Left renal cortex interstitium (tissue), 4 donors: ENCODE results near the gene ADCY10. TPM values are rescaled to one million over a fixed set of nuclear protein-coding genes. Genes with fewer than 3 reads are reported as not detected.
"Not testable (repeated sequence)": the region's sequence is repeated elsewhere in the genome, so short reads cannot be mapped to it uniquely, and the experiment has no call there.

Source experiments
- DNase-seq, 4 donors: peaks; one replicate each; pipeline ENCODE4 v3.0.0-alpha.2; 2013; ENCODE audit warnings: low read depth in 4 of 4, low spot score in 2 of 4, missing footprints in 1 of 4
- polyA plus RNA-seq, 4 donors: library from polyadenylated mRNA; unstranded; fragments of 120-200 nt; gene quantifications; one replicate each; pipeline ENCODE4 v1.2.1, GENCODE V29; 2013; ENCODE audit not compliant: insufficient read length in 4 of 4

Gene ADCY10
- polyA plus RNA-seq, 4 donors = 0.19 to 1.2 (median 0.61) TPM

DNA sequence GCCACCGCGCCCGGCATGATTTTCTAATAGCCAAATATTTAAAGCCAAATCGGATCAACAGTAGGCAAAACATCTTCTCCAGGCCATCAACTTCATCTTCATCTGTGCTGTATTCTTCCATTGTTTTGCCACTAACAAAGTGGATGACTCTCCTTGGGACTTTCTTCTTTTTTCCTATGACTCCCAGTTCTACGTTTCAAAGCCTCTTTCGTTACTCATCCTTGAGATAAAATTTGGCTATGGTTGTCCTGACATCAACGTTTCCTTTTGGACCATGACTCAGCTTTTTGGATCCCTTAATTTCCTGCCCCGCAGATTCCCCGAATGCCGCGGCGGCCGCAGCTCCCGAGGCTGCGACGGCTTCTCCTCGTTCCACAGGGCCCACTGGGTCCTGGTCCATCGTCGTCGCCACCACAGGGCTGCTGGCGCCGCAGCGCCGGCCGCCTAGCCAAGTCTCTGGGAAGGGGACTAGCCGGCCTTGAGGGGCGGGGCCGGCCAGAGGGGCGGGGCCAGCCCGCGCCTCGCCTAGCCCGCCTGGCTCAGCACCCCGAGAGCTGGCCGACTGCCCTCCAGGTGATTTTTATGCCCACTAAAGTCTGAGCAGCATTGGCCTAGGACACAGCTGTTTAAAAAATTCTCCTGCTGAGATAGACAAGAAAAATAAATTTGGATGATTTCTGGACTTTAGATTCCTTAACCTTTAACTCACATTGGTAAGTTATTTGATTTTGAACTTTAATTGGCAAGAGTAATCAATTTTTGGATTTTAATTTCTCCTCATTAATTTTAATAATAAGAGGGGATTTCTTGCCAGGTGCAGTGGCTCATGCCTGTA is 93.9 kb downstream of the ADCY10 start:
- peak in 1 of 4 donors; percentile 31 for DNase-seq

GRCh38 chr1:167815650-167816049 is 98.3 kb downstream of the ADCY10 start:
- DNase-seq = no peak

GRCh38 chr1:167812972-167813371 is 101.0 kb downstream of the ADCY10 start:
- no peak for DNase-seq

DNA sequence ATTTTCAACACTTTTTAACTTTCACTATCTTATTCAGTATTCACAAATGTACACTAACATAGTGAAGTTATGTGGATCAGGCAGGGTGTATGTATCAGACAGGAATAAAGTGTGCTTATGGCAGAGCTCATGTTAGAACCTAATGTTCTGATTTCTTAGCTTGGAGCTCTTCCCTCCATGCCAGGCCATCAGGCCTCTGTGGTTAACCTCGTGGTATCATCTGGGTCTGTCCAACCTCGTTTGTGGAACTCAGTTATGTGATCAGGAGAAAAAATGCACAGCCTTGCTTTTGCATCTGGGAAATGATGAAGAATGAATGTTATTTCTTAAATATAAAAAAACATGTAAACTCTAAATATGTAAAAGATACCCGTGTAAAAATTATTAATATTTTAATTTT is 105.2 kb downstream of the ADCY10 start:
- no peak for DNase-seq

DNA sequence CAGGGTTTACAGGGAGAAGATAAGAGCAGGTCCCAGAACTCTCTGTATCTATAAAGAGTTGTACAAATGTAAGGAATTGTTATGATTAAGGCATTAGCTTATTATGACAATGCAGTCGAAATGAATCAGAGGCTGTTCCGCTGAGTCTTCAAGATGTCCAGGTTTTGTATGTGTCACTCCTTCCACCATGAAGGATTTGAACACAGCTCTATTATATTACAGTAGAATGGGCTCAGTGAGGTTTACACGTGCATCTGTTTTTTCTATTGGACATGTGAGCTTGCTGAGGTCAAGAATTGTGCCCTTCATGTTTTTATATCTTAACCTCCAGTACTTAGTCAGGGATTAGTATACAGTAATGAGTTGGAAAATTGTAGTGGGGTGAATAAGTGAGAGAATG is 105.8 kb downstream of the ADCY10 start:
- DNase-seq = no peak

- not testable (repeated sequence) for DNase-seq
These were observed 107.3 kb downstream of the ADCY10 start for GRCh38 chr1:167806676-167807075.

DNA sequence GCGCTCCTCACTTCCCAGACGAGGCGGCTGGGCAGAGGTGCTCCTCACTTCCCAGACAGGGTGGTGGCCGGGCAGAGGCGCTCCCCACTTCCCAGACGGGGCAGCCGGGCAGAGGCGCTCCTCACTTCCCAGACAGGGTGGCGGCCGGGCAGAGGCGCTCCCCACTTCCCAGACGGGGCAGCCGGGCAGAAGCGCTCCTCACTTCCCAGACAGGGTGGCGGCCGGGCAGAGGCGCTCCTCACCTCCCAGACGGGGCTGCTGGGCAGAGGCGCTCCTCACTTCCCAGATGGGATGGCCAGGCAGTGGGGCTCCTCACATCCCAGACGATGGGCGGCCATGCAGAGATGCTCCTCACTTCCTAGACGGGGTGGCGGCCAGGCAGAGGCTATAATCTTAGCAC is 107.7 kb downstream of the ADCY10 start:
- DNase-seq = not testable (repeated sequence)

GRCh38 chr1:167805041-167805556 is 108.8 kb downstream of the ADCY10 start:
- no peak for DNase-seq

- peak in 3 of 4 donors; percentile 46 to 72 (median 56) for DNase-seq
These were observed 110.4 kb downstream of the ADCY10 start for GRCh38 chr1:167803358-167804207.

GRCh38 chr1:167802235-167802634 is 111.7 kb downstream of the ADCY10 start:
- no peak for DNase-seq

DNA sequence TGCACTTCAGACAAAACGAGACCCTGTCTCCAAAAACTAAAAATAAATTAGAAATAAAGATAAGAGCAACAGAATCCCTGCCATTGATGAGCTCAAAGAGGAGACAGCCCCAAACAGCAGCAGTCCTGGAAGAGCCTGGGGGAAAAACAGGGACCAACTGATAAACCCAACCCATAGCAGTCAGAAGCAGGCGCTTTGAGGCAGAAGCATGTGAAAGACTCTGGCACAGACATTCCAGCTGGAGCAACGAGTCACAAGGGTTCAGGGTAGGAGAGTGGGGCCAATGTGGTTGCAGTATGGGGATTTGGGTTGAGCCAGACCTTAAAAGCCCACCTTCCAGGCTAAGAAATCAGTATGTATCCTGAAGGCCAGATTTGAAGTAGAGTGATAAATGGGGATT is 113.7 kb downstream of the ADCY10 start:
- no peak for DNase-seq

DNA sequence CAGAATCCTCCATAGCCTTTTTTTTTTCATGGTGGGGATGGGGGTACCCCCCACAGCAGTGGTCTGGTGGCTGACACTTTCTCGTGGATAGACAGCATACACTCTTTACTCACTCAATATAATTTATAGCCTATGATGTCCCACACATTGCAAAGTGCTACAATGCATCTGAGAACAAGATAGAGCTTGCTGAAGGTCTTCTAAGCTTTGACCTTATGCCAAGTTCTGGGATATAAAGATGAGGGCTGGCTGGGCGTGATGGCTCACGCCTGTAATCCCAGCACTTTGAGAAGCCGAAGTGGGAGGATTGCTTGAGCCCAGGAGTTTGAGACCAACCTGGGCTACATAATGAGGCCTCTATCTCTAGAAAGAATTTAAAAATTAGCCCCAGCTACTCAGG is 114.2 kb downstream of the ADCY10 start:
- no peak for DNase-seq

- DNase-seq = no peak
These were observed 115.0 kb downstream of the ADCY10 start for GRCh38 chr1:167798952-167799351.

GRCh38 chr1:167797015-167797414 is 116.9 kb downstream of the ADCY10 start:
- DNase-seq = no peak

DNA sequence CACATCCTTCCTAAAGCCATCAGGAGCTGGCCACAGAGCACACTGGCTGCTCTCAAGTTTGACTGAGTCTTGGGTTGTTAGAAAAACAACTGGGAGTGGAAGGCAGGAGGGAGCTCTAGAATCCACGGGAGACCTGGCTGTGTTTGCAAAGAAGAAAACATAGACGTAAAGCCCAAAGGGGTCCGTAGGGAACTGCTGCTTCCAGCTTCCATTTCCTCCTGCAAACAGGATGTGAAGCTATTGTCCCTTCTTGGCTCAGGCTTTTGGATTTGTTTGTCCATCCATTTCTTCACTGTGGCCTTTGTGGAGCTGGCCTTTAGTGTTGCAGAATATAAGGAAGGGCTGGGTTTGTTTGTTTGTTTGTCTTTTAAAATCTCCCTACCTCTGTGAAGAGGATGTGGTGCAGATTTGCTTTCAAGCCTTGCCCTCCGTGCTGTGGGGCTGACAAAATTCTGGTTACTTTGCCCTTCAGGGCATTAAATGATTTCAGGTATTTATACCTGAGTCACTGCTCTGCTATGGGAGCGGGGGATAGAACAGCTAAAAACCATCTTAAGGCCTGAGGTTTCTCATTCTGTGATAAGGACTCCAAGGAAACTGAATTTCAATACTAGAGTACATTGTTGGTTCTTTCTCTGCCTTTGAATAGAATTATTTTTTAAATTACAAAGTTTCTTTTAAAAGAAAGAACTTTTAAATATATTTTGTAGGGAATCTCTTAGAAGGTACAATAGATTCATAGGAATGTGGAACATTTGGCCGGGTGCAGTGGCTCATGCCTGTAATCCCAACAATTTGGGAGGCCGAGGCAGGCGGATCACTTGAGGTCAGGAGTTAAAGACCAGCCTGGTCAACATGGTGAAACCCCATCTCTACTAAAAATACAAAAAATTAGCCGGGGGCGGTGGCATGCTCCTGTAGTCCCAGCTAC is 117.9 kb downstream of the ADCY10 start:
- DNase-seq = no peak

- DNase-seq = no peak
These were observed 119.9 kb downstream of the ADCY10 start for GRCh38 chr1:167794043-167794442.

DNA sequence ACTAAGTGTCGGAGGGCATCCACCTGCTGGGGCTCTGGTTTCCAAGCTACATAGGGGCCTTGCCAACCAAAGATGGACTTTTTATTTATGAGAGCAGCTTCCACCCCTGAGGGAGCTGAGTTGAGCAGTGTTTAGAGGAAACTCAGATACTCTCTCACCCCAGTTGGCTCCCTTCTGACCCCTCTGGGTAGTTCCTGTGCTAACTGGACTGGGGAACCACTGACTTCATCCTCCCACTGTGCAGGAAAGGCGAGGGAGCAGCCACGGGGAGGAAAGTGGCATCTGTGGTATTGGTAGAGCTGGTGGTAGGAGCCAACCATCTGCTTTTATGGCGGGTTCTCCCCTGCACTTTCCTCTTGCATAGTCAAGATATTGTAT is 121.8 kb downstream of the ADCY10 start:
- DNase-seq = no peak

DNA sequence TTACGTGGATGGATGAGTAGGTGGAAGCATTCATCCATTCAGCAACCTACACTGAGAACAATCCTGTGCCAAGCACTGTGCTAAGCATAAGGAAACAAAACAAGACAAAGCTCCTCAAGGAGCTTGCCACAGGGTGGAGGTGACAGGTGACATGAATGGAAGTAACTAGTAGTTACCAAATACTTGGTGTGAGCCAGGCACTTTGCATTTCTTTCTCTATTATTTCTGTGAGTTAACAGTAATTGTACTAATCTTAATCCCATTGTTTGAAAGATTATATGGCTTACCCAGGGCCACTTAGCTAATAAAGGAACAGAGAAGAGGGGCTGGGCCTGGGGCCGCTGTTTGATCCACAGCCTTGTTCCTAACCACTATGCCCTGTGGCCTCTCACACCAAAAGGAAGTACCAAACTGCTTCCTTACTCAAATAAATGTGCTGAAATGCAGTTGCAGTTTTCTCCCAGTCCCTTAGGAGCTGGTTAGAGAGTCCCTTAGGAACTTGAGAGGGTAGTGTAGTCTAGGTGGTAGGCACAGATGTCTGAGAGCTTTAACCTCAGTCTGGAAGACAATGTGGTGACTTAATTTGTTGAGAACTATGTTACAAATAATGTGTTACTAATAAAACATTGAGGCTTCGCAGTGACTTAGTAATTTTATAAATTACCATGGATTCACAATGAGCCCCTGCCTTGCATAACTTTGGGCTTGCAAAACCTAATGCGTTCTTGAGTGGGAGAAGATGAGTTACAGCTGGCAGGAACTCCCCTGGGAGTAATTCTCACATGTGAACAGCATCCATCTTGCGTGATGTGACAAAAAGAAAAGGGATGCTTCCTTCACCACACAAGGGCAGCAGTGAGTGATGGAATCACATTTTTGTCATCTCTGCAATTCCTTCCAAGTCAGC is 122.4 kb downstream of the ADCY10 start:
- DNase-seq = no peak

DNA sequence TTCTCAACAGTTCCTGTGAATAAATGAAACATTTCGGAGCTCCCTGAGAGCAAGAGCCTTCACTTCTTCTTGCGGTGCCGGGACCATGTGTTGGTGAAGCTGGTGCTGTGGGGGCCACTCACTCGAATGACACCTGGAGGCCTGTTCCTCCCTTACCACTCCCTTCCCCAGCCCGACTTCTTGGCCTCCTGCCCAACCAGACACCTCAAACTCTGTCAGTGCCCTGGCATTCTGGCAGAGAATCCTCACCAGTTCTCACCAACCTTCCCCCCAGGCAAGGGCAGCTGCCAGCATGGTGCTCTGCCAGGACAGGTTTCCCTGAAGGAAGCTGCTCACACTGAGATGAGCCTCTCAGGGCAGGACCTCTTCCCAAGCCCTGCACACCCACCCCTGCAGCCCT is 123.8 kb downstream of the ADCY10 start:
- DNase-seq = no peak
